Activated CD4-positive, CD25-positive, alpha-beta regulatory T cell (primary cell): Measurements from ENCODE around the gene SRPK2.
A peak's percentile ranks its signal among the peaks of the same experiment; 100 is the strongest.
"Not testable (repeated sequence)": the region's sequence is repeated elsewhere in the genome, so short reads cannot be mapped to it uniquely, and the experiment has no call there.

Experiments
- DNase-seq, 4 experiments: peaks; one replicate each; lab custom pipeline; 2025; lab: John Stamatoyannopoulos, UW

Gene SRPK2

GRCh38 chr7:105376908-105377533 is 11.7 kb downstream of the SRPK2 start:
- DNase-seq = no peak

DNA sequence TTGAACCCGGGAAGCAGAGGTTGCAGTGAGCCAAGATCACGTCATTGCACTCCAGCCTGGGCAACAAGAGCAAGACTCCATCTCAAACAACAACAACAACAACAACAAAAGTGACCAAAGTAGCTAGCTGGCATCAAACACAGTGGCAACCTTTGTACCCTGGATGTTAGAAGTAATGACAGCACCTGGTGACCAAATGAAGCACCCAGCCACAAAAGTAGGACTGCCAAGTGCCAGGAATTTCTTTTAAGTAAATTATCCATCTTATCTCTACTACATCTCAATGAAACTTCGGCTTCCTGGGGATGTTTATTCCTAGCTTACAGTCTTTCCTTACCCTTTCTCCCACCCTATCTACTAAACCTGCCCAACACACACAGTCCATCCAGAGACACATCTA is 18.8 kb downstream of the SRPK2 start:
- DNase-seq = no peak

GRCh38 chr7:105367458-105367857 is 21.3 kb downstream of the SRPK2 start:
- DNase-seq = no peak

GRCh38 chr7:105365541-105366534 is 22.9 kb downstream of the SRPK2 start:
- DNase-seq = no peak

DNA sequence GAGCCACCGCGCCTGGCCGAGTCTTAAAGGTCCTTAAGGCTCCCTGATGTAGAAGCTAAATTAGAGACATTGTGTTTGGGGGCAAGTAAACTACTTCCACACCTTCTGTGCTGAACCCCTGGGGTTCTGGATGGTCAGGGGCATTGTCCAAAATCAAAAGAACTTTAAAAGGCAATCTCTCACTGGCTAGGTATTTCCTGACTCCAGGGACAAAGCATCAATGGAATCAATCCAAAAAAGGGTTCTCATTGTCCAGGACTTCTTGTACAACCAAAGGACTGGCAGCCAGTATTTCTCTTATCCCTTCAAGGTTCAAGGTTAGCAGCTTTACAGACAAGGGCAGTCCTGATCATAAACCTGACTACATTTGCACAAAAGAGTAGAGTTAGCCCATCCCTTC is 24.0 kb downstream of the SRPK2 start:
- no peak for DNase-seq

- DNase-seq = not testable (repeated sequence)
These were observed 25.1 kb downstream of the SRPK2 start for GRCh38 chr7:105363657-105364056.

GRCh38 chr7:105362685-105363084 is 26.0 kb downstream of the SRPK2 start:
- not testable (repeated sequence) for DNase-seq

- not testable (repeated sequence) for DNase-seq
These were observed 26.7 kb downstream of the SRPK2 start for GRCh38 chr7:105361995-105362394.

DNA sequence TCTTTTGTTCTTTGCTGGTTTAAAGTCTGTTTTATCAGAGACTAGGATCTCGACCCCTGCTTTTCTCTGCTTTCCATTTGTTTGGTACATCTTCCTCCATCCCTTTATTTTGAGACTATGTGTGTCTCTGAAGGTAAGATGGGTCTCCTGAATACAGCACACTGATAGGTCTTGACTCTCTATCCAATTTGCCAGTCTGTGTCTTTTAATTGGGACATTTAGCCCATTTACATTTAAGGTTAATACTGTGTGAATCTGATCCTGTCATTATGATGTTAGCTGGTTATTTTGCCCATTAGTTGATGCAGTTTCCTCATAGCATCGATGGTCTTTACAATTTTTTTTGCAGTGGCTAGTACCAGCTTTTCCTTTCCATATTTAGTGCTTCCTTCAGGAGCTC is 28.6 kb downstream of the SRPK2 start:
- DNase-seq = not testable (repeated sequence)

- DNase-seq = no peak
These were observed 33.0 kb downstream of the SRPK2 start for GRCh38 chr7:105355701-105356100.

- no peak for DNase-seq
These were observed 34.3 kb downstream of the SRPK2 start for GRCh38 chr7:105354383-105354782.

GRCh38 chr7:105353752-105354328 is 34.9 kb downstream of the SRPK2 start:
- no peak for DNase-seq

DNA sequence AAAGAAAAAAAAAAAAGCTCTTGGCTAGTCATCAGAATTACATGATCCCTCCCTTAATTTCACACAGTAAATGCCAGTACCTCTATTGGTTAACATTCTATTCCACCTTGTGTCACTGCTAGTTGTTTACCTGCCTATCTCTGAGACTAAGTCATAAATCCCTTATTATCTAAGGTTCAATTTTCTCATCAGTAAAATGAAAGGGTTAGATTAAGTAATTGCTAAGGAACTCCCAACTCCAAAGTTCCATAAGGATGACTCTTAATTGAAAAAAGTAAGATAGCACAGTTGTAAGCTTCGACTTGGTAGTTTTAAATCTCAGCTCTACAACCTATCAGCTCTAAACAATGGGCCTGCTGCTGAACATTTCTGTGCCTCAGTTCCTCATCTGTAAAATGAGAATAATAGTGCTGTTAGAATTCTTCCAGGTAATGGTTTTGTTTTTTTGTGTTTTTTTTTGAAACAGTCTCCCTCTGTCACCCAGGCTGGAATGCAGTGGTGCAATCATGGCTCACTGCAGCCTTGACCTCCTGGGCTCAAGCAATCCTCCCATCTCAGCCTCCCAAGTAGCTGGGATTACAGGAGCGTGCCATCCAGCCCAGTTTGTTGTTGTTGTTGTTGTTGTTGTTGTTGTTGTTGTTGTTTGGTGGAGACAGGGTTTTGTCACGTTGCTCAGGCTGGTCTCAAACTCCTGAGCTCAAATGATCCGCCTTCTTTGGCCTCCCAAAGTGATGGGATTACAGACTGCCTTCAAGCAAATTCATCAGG is 35.6 kb downstream of the SRPK2 start:
- DNase-seq = no peak

DNA sequence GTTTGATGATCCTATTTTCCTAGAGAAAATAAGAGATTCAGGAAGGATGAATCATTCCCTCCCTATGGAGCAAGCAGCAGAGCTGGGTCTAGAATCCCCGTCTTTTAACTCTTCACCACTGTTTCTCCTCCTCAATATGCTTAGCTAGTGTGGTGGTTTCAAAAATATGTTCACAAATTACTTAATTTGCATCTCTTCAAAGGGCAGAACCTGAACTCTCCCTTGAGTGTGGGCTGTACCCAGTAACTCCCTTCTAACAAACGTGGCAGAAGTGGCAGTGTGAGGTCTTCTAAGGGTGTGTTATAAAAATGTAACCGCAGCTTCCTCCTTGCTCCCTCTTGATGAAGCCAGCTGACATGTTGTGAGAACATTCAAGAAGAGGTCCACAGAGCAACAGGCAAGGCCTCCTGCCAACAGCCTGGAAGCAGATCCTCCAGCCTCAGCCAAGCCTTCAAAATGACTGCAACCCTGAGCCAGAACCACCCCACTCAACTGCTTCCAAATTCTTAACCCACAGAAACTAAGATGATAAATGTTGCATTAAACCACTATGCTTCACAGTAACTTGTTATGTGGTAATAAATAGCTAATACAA is 36.6 kb downstream of the SRPK2 start:
- DNase-seq = peak in 2 of 4 experiments; percentile 20

DNA sequence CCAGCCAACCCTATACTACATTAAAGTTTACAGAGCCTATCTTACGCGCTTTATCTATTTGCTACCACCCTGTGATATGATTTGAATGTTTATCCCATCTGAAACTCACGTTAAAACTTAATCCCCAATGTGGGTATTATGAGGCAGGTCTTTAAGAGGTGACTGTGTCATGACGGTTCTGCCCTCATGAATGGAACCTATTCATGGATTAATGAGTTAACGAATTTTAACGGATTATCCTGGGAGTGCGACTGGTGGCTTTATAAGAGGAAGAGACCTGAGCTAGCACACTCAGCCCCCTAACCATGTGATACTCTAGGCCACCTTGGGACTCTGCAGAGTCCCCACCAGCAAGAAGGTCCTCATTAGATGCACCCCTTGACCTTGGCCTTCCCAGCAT is 37.8 kb downstream of the SRPK2 start:
- no peak for DNase-seq

DNA sequence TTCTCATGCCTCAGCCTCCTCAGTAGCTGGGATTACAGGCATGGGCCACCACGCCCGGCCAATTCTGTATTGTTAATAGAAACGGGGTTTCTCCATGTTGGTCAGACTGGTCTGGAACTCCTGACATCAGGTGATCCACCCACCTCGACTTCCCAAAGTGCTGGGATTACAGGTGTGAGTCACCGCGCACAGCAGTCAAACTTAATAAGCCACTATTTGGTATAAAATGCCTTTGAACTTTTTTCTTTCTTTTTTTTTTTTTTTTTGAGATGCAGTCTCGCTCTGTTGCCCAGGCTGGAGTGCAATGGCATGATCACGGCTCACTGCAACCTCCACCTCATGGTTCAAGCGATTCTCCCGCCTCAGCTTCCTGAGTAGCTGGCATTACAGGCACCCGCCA is 40.5 kb downstream of the SRPK2 start:
- not testable (repeated sequence) for DNase-seq

- no peak for DNase-seq
These were observed 42.0 kb downstream of the SRPK2 start for GRCh38 chr7:105346593-105347322.

- no peak for DNase-seq
These were observed 42.6 kb downstream of the SRPK2 start for GRCh38 chr7:105346138-105346537.

GRCh38 chr7:105345725-105346124 is 43.0 kb downstream of the SRPK2 start:
- DNase-seq = no peak

DNA sequence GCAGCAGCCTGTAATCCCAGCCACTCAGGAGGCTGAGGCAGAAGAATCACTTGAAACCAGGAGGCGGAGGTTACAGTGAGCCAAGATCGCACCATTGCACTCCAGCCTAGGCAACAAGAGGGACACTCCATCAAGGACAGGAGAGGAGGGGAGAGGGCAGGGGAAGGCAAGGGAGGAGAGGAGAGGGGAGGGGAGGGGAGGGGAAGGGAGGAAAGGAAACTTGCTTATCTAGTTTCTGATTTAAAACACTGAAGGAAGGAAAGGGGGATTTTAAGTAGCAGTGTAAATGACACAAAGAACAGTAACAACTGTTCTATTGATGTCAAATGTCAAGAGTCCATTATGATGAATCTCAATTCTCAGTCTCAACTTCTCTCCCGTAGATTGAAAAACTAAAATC is 43.7 kb downstream of the SRPK2 start:
- no peak for DNase-seq
